Neural progenitor cell (in vitro differentiated cells): Measurements from ENCODE around the gene LRRC61.
"Not testable (repeated sequence)": the region's sequence is repeated elsewhere in the genome, so short reads cannot be mapped to it uniquely, and the experiment has no call there.

Experiments
- EZH2 ChIP-seq: fragments of 200-600 bp; sonication (generic); IDR thresholded peaks from 2 replicates; pipeline ENCODE4 v1.6.1; 2017; ENCODE audit warnings: antibody characterized with exemption, mild to moderate bottlenecking, moderate library complexity
- TF ChIP-seq, protein P1 (sequence below): fragments of 200-600 bp; sonication (generic); IDR thresholded peaks from 2 replicates; pipeline ENCODE4 v1.5.1; 2017; ENCODE audit warnings: antibody characterized with exemption, mild to moderate bottlenecking

DNA sequence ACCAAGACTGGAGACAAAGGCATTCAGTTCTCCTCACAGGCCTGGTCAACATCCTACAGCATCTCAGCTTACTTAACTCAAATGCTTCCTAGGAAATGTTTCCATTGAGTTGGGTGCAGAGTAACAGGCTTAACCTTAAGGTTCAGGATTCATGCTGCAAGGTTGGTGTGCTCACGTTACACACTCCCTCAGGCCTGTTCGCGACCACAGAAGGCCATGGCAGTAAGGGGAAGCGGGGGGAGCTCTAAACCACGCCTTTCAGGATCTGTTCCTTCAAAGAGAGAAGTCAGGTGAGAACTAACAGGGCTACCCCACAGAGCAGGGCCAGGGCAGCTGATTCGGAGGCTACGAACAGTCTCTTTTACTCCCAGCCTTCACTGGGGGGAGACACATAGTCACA is 35.3 kb upstream of the LRRC61 start:
- TF ChIP-seq EZH2, result not testable (repeated sequence)
- TF ChIP-seq, protein P1, sequence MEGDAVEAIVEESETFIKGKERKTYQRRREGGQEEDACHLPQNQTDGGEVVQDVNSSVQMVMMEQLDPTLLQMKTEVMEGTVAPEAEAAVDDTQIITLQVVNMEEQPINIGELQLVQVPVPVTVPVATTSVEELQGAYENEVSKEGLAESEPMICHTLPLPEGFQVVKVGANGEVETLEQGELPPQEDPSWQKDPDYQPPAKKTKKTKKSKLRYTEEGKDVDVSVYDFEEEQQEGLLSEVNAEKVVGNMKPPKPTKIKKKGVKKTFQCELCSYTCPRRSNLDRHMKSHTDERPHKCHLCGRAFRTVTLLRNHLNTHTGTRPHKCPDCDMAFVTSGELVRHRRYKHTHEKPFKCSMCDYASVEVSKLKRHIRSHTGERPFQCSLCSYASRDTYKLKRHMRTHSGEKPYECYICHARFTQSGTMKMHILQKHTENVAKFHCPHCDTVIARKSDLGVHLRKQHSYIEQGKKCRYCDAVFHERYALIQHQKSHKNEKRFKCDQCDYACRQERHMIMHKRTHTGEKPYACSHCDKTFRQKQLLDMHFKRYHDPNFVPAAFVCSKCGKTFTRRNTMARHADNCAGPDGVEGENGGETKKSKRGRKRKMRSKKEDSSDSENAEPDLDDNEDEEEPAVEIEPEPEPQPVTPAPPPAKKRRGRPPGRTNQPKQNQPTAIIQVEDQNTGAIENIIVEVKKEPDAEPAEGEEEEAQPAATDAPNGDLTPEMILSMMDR, result not testable (repeated sequence)
